Caco-2 (cell line): ENCODE measurements around the gene GDI2. TPM values are rescaled to one million over a fixed set of nuclear protein-coding genes. Genes with fewer than 3 reads are reported as not detected.

Experiments
- BruUV-seq: library from RNA; stranded (reverse); fragments of 400-500 nt; replicated peaks from 2 replicates; lab custom pipeline; 2021; lab: Mats Ljungman, UMichigan
- CTCF ChIA-PET: fragments of 300-600 bp; sonication (Branson Sonifier 250); formaldehyde crosslinking; loops from one replicate; lab custom pipeline; 2022; ENCODE audit warnings: antibody characterized with exemption; lab: Charles Lee
- POLR2A ChIA-PET: fragments of 300-600 bp; sonication (Branson Sonifier 250); formaldehyde crosslinking; loops from one replicate; lab custom pipeline; 2022; ENCODE audit warnings: antibody characterized with exemption; lab: Charles Lee
- DNase-seq, 2 experiments: peaks; one replicate each; pipeline versions ENCODE4 v3.0.0 to v3.0.0-alpha.2; 2020 to 2022
- H3K27me3 ChIP-seq: replicated peaks from 2 replicates; pipeline ENCODE4 v1.6.0; 2011; ENCODE audit warnings: low read length; ENCODE audit not compliant: control insufficient read depth, insufficient read depth
- H3K36me3 ChIP-seq: 2 replicates; pipeline ENCODE4 v1.5.1; 2011; ENCODE audit warnings: low read length; ENCODE audit not compliant: control insufficient read depth, insufficient read depth
- H3K4me1 ChIP-seq: fragments of 250-450 bp; sonication (Bioruptor Pico); 2 replicates; pipeline ENCODE4 v1.5.1; 2020; ENCODE audit warnings: mild to moderate bottlenecking
- H3K4me3 ChIP-seq: 2 replicates; pipeline ENCODE4 v1.5.1; 2011; ENCODE audit warnings: low read depth, mild to moderate bottlenecking, control low read depth, low read length
- H3K9me3 ChIP-seq: fragments of 250-450 bp; sonication (Bioruptor Pico); 2 replicates; pipeline ENCODE4 v1.5.1; 2020; ENCODE audit warnings: mild to moderate bottlenecking, moderate library complexity
- H3K27ac Mint-ChIP-seq: one replicate; pipeline ENCODE4 v1.8.0; 2022; ENCODE audit warnings: mixed read lengths; ENCODE audit not compliant: unreplicated experiment
- H3K27me3 Mint-ChIP-seq: one replicate; pipeline ENCODE4 v1.8.0; 2022; ENCODE audit warnings: mixed read lengths; ENCODE audit not compliant: insufficient read depth, unreplicated experiment
- H3K36me3 Mint-ChIP-seq: one replicate; pipeline ENCODE4 v1.8.0; 2022; ENCODE audit warnings: mild to moderate bottlenecking, mixed read lengths; ENCODE audit not compliant: insufficient read depth, unreplicated experiment
- H3K4me1 Mint-ChIP-seq: one replicate; pipeline ENCODE4 v1.8.0; 2022; ENCODE audit warnings: low read depth, mixed read lengths; ENCODE audit not compliant: unreplicated experiment
- H3K4me3 Mint-ChIP-seq: one replicate; pipeline ENCODE4 v1.8.0; 2022; ENCODE audit warnings: mild to moderate bottlenecking, moderate library complexity, mixed read lengths; ENCODE audit not compliant: unreplicated experiment
- H3K9me3 Mint-ChIP-seq: one replicate; pipeline ENCODE4 v1.8.0; 2022; ENCODE audit warnings: mixed read lengths; ENCODE audit not compliant: unreplicated experiment
- CTCF ChIP-seq, 2 experiments: fragments of 200-600 bp in 1 of 2; IDR thresholded peaks; 1 replicate in 1 of 2; 2 replicates in 1 of 2; pipeline versions ENCODE4 v1.5.1 to v1.8.0; 2011 to 2022; ENCODE audit warnings: antibody characterized with exemption in 1 of 2, control low read depth in 1 of 2, inconsistent platforms in 1 of 2, low read depth in 1 of 2, low read length in 1 of 2, mild to moderate bottlenecking in 1 of 2, moderate library complexity in 1 of 2; ENCODE audit not compliant: insufficient read depth in 1 of 2, severe bottlenecking in 1 of 2, unreplicated experiment in 1 of 2
- intact Hi-C: fragments of 100-400 bp; cut with micrococcal nuclease; formaldehyde crosslinking; loops from one replicate; pipeline ENCODE4 v1.10.0; 2022; ENCODE audit not compliant: unreplicated experiment
- total RNA-seq: library from RNA; stranded (reverse); gene quantifications from 2 replicates; pipeline ENCODE4 v1.2.3, GENCODE V29; 2022

GDI2 gene
- total RNA-seq, 1 experiment from 2014 or later = 446 TPM

- intact Hi-C loops = no loop called here
- no peaks in the 10 kb centered on the region for H3K9me3 ChIP-seq
- no TSS peak for BruUV-seq
- H3K4me3 ChIP-seq = no peak overlapping the region
- ChIA-PET POLR2A (no interaction called here), CTCF (no interaction called here)
- no peaks in the 10 kb centered on the region for H3K36me3 ChIP-seq
- peaks cover 13% of the 10 kb centered on the region for H3K4me1 Mint-ChIP-seq
- no peaks in the 10 kb centered on the region for H3K27me3 Mint-ChIP-seq
- H3K36me3 Mint-ChIP-seq = peaks cover 5% of the 10 kb centered on the region
- no peak for DNase-seq
- peak overlapping the region; percentile 39 for H3K27ac Mint-ChIP-seq
- no peak for TF ChIP-seq CTCF (IDR thresholded peaks at IDR 0.05; ENCODE audit: insufficient read depth in 1 of 2, low read depth in 1 of 2, low read length in 1 of 2, severe bottlenecking in 1 of 2, unreplicated experiment in 1 of 2)
- no peak overlapping the region for H3K4me3 Mint-ChIP-seq
- peaks cover 8% of the 10 kb centered on the region for H3K4me1 ChIP-seq
- H3K9me3 Mint-ChIP-seq = no peaks in the 10 kb centered on the region
- no peaks in the 10 kb centered on the region for H3K27me3 ChIP-seq
Measured at GRCh38 chr10:5831446-5831782, 18.2 kb upstream of the GDI2 start.

GRCh38 chr10:5830629-5831445 is 17.6 kb upstream of the GDI2 start:
- no TSS peak for BruUV-seq
- Histone ChIP-seq H3K4me3 (no peak overlapping the region), H3K9me3 (no peaks in the 10 kb centered on the region), H3K27me3 (no peaks in the 10 kb centered on the region), H3K4me1 (peaks cover 8% of the 10 kb centered on the region), H3K36me3 (no peaks in the 10 kb centered on the region)
- ChIA-PET CTCF (no interaction called here), POLR2A (no interaction called here)
- H3K27me3 Mint-ChIP-seq = no peaks in the 10 kb centered on the region
- peak overlapping the region; percentile 39 for H3K27ac Mint-ChIP-seq
- no peak for DNase-seq
- H3K9me3 Mint-ChIP-seq = no peaks in the 10 kb centered on the region
- peaks cover 13% of the 10 kb centered on the region for H3K4me1 Mint-ChIP-seq
- TF ChIP-seq CTCF (IDR thresholded peaks at IDR 0.05; ENCODE audit: insufficient read depth in 1 of 2, low read depth in 1 of 2, low read length in 1 of 2, severe bottlenecking in 1 of 2, unreplicated experiment in 1 of 2) = no peak
- H3K4me3 Mint-ChIP-seq = no peak overlapping the region
- peaks cover 5% of the 10 kb centered on the region for H3K36me3 Mint-ChIP-seq
- intact Hi-C loops = no loop called here

- no peak overlapping the region for H3K27ac Mint-ChIP-seq
- intact Hi-C loops = no loop called here
- POLR2A ChIA-PET = interaction anchor here (0.6 to 0.8 kb wide), 2 partner anchors 24 to 61 kb away, joined by 3 to 5 read pairs; partner anchors contain the start of genes ANKRD16 and FBH1
Measured at GRCh38 chr10:5829267-5829666, 16.0 kb upstream of the GDI2 start.

More at GRCh38 chr10:5829267-5829666, 16.0 kb upstream of the GDI2 start:
- Mint-ChIP-seq H3K4me3 (no peak overlapping the region), H3K4me1 (peaks cover 13% of the 10 kb centered on the region), H3K36me3 (peaks cover 5% of the 10 kb centered on the region), H3K9me3 (no peaks in the 10 kb centered on the region), H3K27me3 (no peaks in the 10 kb centered on the region)
- H3K4me3 ChIP-seq = no peak overlapping the region
- no peak for TF ChIP-seq CTCF (IDR thresholded peaks at IDR 0.05; ENCODE audit: insufficient read depth in 1 of 2, low read depth in 1 of 2, low read length in 1 of 2, severe bottlenecking in 1 of 2, unreplicated experiment in 1 of 2)
- no peaks in the 10 kb centered on the region for H3K36me3 ChIP-seq
- CTCF ChIA-PET = no interaction called here
- no peak for DNase-seq
- no peaks in the 10 kb centered on the region for H3K9me3 ChIP-seq
- H3K27me3 ChIP-seq = no peaks in the 10 kb centered on the region
- no TSS peak for BruUV-seq
- H3K4me1 ChIP-seq = peaks cover 8% of the 10 kb centered on the region
